PFSK-1 (cell line): Measurements from ENCODE around the gene FKBP1B.

Experiments
- FOXP2 ChIP-seq: optimal IDR thresholded peaks from 2 replicates; pipeline ENCODE3; 2011; ENCODE audit warnings: borderline replicate concordance, control low read depth, inconsistent platforms; ENCODE audit not compliant: insufficient read depth; ENCODE audit errors: extremely low read length, extremely low read depth
- POLR2AphosphoS5 ChIP-seq: IDR thresholded peaks from 2 replicates; pipeline ENCODE4 v1.6.1; 2012; ENCODE audit warnings: low read depth, mild to moderate bottlenecking, control low read depth, low read length, moderate library complexity
- SIN3A ChIP-seq: IDR thresholded peaks from 2 replicates; pipeline ENCODE4 v1.6.1; 2012; ENCODE audit warnings: mild to moderate bottlenecking, low read length, moderate library complexity, borderline replicate concordance; ENCODE audit not compliant: insufficient read depth
- TAF1 ChIP-seq: IDR thresholded peaks from 2 replicates; pipeline ENCODE4 v1.6.1; 2012; ENCODE audit warnings: low read length, control low read depth, borderline replicate concordance; ENCODE audit not compliant: insufficient read depth
- TF ChIP-seq, protein P1 (sequence below), 2 experiments: IDR thresholded peaks; 2 replicates each; pipeline versions ENCODE4 v1.6.1 to v1.8.0; 2011 to 2012; ENCODE audit warnings: low read depth in 2 of 2, low read length in 2 of 2, control low read depth in 1 of 2, inconsistent platforms in 1 of 2, mild to moderate bottlenecking in 1 of 2, moderate library complexity in 1 of 2; ENCODE audit not compliant: insufficient read depth in 1 of 2

The FKBP1B gene

DNA sequence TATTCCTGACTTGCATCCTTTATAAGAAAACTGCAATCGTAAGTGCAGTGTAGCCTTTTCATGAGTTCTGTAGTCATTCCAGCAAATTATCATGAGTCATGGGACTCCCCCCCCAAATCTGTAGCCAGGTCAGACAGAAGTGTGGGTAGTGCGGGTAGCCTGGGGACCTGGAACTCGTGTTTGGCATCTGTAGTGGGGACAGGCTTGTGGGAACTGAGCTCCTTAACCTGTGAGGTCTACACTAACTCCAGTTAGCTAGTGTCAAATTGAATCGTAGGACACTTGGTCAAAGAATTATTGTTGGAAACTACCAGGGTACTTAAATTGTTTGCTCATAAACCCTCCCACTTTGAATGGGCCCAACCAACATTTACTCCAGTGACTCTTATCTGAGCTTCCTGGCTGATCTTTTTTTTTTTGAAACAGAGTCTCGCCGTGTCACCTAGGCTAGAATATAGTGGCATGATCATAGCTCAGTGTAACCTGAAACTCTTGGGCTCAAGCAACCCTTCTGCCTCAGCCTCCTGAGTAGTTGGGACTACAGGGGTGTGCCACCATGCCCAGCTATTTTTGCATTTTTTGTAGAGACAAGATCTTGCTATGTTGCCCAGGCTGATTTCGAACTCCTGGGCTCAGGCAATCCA is 61.2 kb downstream of the FKBP1B start:
- no peak for TF ChIP-seq POLR2AphosphoS5
- TF ChIP-seq, protein P1, sequence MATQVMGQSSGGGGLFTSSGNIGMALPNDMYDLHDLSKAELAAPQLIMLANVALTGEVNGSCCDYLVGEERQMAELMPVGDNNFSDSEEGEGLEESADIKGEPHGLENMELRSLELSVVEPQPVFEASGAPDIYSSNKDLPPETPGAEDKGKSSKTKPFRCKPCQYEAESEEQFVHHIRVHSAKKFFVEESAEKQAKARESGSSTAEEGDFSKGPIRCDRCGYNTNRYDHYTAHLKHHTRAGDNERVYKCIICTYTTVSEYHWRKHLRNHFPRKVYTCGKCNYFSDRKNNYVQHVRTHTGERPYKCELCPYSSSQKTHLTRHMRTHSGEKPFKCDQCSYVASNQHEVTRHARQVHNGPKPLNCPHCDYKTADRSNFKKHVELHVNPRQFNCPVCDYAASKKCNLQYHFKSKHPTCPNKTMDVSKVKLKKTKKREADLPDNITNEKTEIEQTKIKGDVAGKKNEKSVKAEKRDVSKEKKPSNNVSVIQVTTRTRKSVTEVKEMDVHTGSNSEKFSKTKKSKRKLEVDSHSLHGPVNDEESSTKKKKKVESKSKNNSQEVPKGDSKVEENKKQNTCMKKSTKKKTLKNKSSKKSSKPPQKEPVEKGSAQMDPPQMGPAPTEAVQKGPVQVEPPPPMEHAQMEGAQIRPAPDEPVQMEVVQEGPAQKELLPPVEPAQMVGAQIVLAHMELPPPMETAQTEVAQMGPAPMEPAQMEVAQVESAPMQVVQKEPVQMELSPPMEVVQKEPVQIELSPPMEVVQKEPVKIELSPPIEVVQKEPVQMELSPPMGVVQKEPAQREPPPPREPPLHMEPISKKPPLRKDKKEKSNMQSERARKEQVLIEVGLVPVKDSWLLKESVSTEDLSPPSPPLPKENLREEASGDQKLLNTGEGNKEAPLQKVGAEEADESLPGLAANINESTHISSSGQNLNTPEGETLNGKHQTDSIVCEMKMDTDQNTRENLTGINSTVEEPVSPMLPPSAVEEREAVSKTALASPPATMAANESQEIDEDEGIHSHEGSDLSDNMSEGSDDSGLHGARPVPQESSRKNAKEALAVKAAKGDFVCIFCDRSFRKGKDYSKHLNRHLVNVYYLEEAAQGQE (IDR thresholded peaks at IDR 0.05; ENCODE audit: insufficient read depth in 1 of 2, low read depth in 2 of 2, low read length in 2 of 2), result no peak
- no peak for TF ChIP-seq SIN3A
- no peak for TF ChIP-seq TAF1
- no peak for TF ChIP-seq FOXP2

DNA sequence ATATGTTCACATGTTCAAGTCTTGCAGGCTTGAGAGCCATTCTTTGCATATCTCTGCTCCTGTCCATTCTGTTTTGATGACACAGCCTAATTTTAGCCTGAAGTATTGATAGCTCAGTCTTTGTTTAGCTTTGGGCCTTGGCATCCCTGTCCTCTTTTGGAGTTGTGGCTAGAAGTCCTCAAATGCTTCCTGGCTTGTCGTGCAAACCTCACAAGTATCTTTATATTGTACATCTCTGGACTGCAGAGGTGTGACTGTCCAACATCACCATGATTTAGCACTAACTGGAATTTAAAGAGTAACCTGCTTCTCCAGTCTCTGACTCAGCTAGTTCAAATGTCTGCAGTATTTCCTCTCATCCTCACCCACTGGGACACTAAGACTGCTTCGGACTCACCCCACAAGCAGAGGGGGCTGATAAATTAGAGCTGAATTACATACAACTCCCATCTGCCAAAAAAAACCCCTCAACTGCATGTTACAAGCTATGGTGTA is 61.9 kb downstream of the FKBP1B start:
- TF ChIP-seq SIN3A (no peak), FOXP2 (no peak), POLR2AphosphoS5 (no peak), TAF1 (no peak)
- TF ChIP-seq, protein P1 (IDR thresholded peaks at IDR 0.05; ENCODE audit: insufficient read depth in 1 of 2, low read depth in 2 of 2, low read length in 2 of 2), result no peak
